GM18858 (cell line): ENCODE results near the gene NIPAL1.
"Not testable (repeated sequence)": the region's sequence is repeated elsewhere in the genome, so short reads cannot be mapped to it uniquely, and the experiment has no call there.

Experiments used
- ATAC-seq: cut with Tn5 transposase; IDR thresholded peaks from one replicate; pipeline ENCODE4 v1.9.1; 2021; ENCODE audit not compliant: unreplicated experiment

NIPAL1 gene

DNA sequence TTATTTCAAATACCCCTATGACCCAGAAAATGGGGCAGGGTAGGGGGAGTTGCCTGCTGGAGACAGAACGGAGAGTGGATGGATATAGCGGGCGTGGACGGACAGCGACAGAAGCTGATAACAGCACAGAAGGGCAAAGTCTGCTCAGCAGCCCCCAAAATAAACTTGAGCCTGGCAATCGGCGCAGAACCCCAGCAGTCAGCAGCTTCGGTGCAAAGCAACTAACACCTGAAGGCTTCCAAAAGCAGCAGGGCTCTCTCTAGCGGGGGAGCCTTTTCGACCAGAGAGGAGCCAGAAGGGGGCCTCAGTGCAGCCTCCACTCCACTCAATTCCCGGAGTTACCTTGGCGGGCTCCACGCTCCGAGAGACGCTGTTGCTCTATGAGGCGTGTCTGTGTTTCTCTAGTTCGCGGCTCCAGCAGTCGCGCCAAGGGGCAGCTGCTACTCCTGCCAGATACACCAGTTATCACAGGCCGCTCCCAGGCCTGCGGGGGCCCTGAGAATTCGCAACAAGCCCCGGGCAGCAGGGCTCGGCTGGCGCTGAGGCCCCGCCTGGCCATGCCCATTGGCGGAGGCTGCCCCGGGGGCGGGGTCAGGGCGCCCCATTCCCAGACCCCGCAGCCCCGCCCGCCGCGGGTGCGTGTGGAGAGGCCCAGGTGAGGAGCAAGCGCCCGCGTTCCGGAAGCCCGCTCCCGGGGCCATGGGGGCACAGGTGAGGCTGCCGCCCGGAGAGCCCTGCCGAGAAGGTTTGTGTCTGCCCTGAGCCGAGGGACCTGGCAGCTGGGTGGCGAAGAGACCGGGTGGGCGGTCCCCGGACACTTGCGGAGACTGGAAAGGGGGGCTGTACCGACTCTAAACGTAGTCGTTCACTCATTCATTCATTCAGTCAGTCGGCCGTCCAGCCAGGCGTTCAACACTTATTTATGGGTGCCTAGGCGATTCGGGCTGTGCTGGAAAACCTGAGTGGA is at the start of gene NIPAL1, which contains the start of gene CNGA1:
Gene NIPAL1, plus strand, starts transcription at position 632 of the 967 bp plus-strand sequence. Its CDS starts 68 bp downstream, at position 700.
Gene CNGA1, minus strand, starts transcription at position 541 of the 967 bp plus-strand sequence. CDS start 63,992 bp downstream, outside the sequence.
- peak; percentile 84 for ATAC-seq

DNA sequence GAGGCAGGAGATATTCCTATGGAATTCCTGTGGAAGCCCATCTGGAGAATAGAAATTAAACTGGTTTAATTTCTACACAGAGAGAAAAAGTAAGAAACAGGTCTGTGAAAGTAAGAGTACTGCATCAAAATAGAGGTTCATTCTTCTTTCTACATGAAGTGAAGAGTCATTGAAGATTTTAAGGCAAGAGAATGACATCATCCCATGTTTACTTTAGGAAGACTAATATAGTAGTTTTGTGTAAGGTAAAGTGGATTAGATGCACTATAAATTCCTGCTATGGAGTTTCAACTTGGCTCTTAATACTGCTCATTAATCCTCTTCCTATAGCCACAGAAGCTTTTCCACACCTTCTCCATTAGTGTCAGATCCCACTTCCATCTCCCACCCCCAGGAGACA is 47.7 kb upstream of the NIPAL1 start:
- ATAC-seq: no peak

GRCh38 chr4:47972181-47972580 is 44.4 kb upstream of the NIPAL1 start:
- peak; percentile 96 for ATAC-seq

DNA sequence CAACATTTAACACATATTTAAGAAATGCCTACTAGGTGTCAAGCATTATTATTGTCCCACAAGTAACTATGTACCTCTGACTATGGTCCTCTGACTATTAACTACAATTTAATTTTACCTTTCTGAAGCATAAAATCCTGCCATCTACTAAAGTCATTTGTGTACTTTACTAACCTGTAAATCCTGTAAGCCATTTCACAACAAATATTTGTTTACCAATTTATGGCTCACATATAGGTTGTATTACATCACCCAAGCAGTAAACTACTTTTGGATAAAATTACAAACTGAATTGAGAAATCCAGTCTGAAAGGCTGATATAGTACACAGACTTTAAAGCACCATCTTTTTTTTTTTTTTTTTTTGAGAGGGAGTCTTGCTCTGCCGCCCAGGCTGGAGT is 43.9 kb upstream of the NIPAL1 start:
- ATAC-seq: no peak

DNA sequence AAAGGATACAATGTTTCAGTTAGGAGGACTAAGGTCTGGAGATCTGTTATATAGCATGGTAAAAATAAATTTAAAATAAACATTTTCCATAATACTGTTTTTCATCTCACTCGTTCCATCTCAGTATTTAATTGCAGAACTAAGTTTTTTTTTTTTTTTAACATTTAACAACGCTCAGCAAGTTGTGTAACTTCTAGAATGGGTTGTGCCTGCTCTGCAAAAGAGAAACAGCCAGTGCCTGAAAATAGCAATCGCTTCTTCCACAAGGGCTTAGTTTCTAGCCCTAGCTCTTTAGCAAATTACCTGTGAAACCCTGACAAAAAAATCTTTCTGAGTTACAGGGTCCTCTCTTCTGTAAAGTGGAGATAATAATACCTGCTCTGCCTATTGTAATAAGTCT is 42.0 kb upstream of the NIPAL1 start:
- no peak for ATAC-seq

- ATAC-seq: no peak
Measured at GRCh38 chr4:47990145-47990544, 26.4 kb upstream of the NIPAL1 start.

DNA sequence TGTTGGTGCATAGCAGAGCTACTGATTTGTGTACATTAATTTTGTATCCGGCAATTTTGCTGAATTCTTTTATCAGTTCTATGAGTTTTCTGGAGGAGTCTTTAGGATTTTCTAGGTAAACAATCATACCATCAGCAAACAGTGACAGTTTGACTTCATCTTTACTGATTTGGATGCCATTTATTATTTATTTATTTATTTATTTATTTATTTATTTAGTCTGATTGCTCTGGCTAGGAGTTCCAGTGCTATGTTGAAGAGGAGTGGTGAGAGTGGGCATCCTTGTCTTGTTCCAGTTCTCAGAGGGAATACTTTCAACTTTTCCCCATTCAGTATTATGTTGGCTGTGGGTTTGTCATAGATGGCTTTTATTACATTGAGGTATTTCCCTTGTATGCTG is 24.1 kb upstream of the NIPAL1 start:
- ATAC-seq: not testable (repeated sequence)

GRCh38 chr4:47996021-47996420 is 20.6 kb upstream of the NIPAL1 start:
- no peak for ATAC-seq

DNA sequence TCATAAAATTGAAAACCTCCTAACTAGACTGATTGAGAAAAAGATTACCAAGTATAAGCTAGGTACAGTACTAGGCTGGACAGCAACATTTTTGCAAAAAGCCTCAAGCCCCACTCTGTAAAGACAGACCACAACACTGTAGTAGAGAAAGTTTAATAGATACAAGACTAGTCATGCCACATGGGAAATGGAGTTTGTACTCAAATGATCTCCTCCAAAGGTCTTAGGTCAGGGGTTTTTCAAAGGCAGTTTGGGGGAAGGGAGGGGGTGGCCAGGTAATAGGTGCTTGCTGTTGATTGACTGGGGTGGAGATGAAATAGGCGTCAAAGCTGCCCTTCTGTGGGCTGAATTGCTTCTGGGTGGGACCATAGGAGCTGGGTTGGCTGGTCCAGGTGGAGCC is 14.3 kb upstream of the NIPAL1 start:
- ATAC-seq: no peak

DNA sequence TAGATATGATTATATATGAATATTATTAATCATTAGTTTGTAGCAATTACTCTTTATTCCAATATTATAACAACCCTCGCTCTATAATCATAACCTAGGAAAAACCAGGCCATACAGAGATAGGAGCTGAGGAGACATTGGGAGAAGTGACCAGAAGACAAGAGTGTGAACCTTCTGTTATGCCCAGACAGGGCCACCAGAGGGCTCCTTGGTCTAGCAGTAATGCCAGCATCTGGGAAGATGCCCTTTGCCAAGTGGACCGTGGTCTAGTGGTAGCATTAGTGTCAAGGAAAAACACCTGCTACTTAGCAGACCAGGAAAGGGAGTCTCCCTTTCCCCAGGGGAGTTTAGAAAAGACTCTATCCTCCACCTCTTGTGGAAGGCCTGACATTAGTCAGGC is 13.0 kb upstream of the NIPAL1 start:
- ATAC-seq: not testable (repeated sequence)

- ATAC-seq: no peak
Measured at GRCh38 chr4:48005781-48006180, 10.8 kb upstream of the NIPAL1 start.

DNA sequence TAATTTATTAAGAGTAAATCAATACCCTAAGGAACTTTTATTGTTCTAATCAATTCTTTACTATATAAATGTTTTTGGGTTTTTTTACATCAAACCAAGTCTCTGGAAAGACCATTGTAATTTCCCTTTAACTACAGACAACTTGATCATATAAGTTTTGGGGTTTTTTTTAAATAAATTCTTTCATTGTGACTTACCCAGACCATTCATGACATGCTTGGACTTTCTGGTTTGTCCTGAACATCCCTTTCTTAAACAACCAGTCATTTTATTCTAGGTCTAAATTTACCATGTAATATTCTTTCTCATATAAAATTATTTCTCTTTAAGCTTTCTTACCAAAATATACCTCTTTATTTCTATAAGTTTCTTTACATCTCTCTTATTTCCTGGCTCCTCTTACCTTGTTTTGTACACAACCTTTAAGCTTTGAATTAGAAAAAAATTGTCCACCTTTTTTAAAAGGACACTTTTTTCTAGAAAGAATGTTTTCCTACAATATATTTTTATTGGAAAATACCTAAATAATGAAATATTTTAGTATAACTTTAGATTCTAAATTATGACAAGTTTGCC is 8.5 kb upstream of the NIPAL1 start:
- no peak for ATAC-seq

GRCh38 chr4:48010906-48011305 is 5.7 kb upstream of the NIPAL1 start:
- not testable (repeated sequence) for ATAC-seq

DNA sequence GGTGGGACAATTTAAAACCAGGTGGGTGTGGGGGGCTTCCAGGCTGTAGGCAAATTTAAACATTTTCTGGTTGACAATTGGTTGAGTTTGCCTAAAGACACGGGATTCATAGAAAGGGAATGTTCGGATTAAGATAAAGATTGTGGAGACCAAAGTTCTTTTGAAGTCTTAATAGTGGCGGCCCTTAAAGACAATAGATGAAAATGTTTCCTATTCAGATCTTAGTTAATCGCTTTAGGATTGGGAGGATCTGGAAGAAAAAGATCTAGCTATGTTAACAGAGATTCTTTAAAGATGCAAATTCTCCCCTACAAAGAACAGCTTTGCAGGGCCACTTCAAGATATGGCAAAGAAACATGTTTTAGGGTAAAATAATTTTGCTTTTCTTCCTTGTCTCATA is 4.8 kb upstream of the NIPAL1 start:
- no peak for ATAC-seq

DNA sequence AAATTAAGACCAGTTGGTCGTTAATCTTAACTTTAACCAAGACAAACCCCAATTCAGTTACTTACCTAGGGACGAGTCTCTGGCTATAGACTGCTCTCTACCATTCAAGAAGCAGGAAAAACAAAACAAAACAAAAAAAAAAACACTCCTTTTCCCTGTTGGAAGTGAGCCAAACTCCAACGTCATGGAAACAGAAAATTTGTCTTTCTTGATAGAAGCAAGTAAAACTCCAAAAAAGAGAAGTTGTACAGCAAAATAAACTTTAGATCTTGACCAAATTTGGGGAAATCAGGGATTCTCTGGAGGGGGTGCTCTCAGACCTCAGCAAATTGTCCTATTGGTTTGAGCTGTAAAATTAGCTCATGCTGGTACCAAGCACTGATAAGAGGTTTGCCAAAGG is 3.7 kb upstream of the NIPAL1 start:
- ATAC-seq: no peak

GRCh38 chr4:48015216-48015615 is 1.4 kb upstream of the NIPAL1 start:
- no peak for ATAC-seq

DNA sequence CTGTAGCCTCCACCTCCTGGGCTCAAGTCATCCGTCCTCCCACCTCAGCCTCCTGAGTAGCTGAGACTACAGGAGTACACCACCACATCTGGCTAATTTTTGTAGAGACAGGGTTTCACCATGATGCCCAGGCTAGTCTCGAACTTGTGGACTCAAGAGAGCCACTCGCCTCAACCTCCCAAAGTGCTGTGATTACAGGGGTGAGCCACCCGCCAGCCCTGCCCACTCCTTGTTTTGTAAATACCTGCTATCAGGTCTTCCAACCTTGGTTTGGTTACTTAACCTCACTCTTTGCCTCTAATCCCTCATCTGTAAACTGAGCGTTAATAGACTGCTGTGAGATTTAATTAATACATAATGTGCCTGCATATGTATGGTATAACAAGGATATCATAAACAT is 894 bp upstream of the NIPAL1 start:
- no peak for ATAC-seq

DNA sequence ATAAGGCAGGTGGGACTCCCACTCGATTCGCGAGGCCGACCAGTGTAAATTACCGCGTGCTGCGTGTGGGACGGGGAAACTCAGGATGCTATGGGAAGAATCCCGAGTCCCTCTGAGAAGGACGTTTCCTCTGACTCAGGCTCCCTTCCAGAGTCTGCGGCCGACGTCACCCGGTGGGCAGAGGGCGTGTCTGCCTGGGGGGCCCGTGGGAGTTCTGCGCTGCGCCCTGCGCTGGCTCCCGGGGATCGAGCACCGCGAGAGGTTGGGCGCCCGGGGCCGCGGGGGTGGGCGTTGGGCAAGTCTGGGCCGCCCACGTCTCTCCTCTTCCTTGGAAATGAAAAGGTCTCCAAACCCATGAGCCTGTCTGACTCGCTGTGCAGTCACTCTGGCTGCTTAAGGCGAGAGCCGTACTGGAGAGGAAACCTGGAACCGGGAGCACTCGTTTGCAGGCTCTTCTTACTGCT is 568 bp downstream of the NIPAL1 start:
- ATAC-seq: no peak

- ATAC-seq: no peak
Measured at GRCh38 chr4:48018112-48018511, 1.5 kb downstream of the NIPAL1 start.

DNA sequence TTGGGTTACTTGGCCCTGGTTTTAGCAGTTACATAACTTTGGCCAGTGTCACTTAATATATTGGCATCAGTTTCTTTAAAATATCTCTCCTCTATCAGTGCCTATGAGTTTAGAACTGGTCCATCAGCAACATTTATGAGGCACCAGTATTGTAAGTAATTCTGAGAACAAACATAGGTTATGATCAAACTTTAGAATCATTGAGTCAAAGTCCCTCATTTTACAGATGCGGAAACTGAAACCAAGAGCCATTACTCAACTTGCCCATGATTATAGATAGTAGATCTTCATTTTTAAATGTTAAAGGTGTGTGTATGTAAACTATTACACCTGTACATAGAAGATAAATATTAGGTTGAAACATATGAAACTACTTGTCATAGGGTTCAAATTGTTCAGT is 4.5 kb downstream of the NIPAL1 start:
- ATAC-seq: no peak

- no peak for ATAC-seq
Measured at GRCh38 chr4:48022192-48022799, 5.7 kb downstream of the NIPAL1 start.

DNA sequence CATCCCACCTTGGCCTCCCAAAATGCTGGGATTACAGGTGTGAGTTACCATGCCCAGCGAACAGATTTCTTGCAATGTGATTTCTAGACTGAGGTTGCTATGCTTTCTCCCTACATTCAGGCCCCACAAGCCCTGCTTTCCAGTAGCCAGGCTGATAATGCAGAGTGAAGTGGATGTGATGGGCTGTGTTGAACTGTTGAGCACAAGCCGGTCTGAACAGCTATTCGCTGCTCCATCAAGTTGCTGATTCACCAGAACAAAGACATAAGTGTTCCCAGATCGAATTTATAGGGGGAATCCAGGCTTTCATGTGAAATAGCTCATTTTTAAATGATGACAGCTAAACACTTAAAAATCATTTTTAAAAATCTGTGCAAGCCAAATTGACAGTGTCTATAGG is 8.0 kb downstream of the NIPAL1 start:
- ATAC-seq: no peak
